ENCODE results near the gene CLEC2L. TPM values are rescaled to one million over a fixed set of nuclear protein-coding genes. Genes with fewer than 3 reads are reported as not detected.

Gene CLEC2L
- total and polyA plus RNA-seq, 2 donors (not counting 1 experiment from before 2014, with no cell fraction given) = not detected

GRCh38 chr7:139567647-139568345, 44.3 kb downstream of the CLEC2L start:
- no peaks in the 10 kb centered on the region for H3K4me1 ChIP-seq (ENCODE audit: control insufficient read depth, extremely low read depth, insufficient read depth, low read length)
- no peak overlapping the region for H3K27ac ChIP-seq (ENCODE audit: insufficient read depth, low read length)
- H3K9ac ChIP-seq (ENCODE audit: insufficient read depth, low read length) = no peak overlapping the region
- DNase-seq (ENCODE audit: low read depth in 2 of 2) = no peak
- no peak overlapping the region for H2AFZ ChIP-seq (ENCODE audit: low read length)
- no peaks in the 10 kb centered on the region for H3K9me3 ChIP-seq (ENCODE audit: control insufficient read depth, insufficient read depth, low read depth, low read length)
- TF ChIP-seq EZH2 (IDR thresholded peaks at IDR 0.05; ENCODE audit: low read length, missing control alignments) = no peak
- no peak for TF ChIP-seq CTCF (conservative IDR thresholded peaks at IDR 0.05 in 1 of 2, IDR thresholded peaks at IDR 0.05 in 1 of 2; ENCODE audit: low read depth in 1 of 2, low read length in 2 of 2)
- no peaks in the 10 kb centered on the region for H4K20me1 ChIP-seq (ENCODE audit: control insufficient read depth, extremely low read depth, insufficient read depth, low read length)
- H3K79me2 ChIP-seq (ENCODE audit: control insufficient read depth, insufficient read depth, low read length) = no peaks in the 10 kb centered on the region
- no peak overlapping the region for H3K4me3 ChIP-seq (replicated peaks in 1 of 4; ENCODE audit: control extremely low read depth in 1 of 4, insufficient read depth in 1 of 4, low read depth in 3 of 4, low read length in 4 of 4)
- peaks cover 1% of the 10 kb centered on the region for H3K36me3 ChIP-seq (ENCODE audit: control insufficient read depth, insufficient read depth, low read length)
- H3K27me3 ChIP-seq (ENCODE audit: control insufficient read depth, insufficient read depth, low read length) = no peaks in the 10 kb centered on the region
- no peak overlapping the region for H3K4me2 ChIP-seq (ENCODE audit: extremely low read depth, insufficient read depth, low read length)

- H4K20me1 ChIP-seq (ENCODE audit: control insufficient read depth, extremely low read depth, insufficient read depth, low read length) = no peaks in the 10 kb centered on the region
- H3K9me3 ChIP-seq (ENCODE audit: control insufficient read depth, insufficient read depth, low read depth, low read length) = no peaks in the 10 kb centered on the region
- no peaks in the 10 kb centered on the region for H3K79me2 ChIP-seq (ENCODE audit: control insufficient read depth, insufficient read depth, low read length)
- H3K4me2 ChIP-seq (ENCODE audit: extremely low read depth, insufficient read depth, low read length) = no peak overlapping the region
- DNase-seq (ENCODE audit: low read depth in 2 of 2) = no peak
- no peak overlapping the region for H3K27ac ChIP-seq (ENCODE audit: insufficient read depth, low read length)
- H3K27me3 ChIP-seq (ENCODE audit: control insufficient read depth, insufficient read depth, low read length) = no peaks in the 10 kb centered on the region
- TF ChIP-seq EZH2 (IDR thresholded peaks at IDR 0.05; ENCODE audit: low read length, missing control alignments) (no peak), CTCF (conservative IDR thresholded peaks at IDR 0.05 in 1 of 2, IDR thresholded peaks at IDR 0.05 in 1 of 2; ENCODE audit: low read depth in 1 of 2, low read length in 2 of 2) (no peak)
- H2AFZ ChIP-seq (ENCODE audit: low read length) = no peak overlapping the region
- H3K9ac ChIP-seq (ENCODE audit: insufficient read depth, low read length) = no peak overlapping the region
- H3K36me3 ChIP-seq (ENCODE audit: control insufficient read depth, insufficient read depth, low read length) = peaks cover 6% of the 10 kb centered on the region
- no peak overlapping the region for H3K4me3 ChIP-seq (replicated peaks in 1 of 4; ENCODE audit: control extremely low read depth in 1 of 4, insufficient read depth in 1 of 4, low read depth in 3 of 4, low read length in 4 of 4)
- no peaks in the 10 kb centered on the region for H3K4me1 ChIP-seq (ENCODE audit: control insufficient read depth, extremely low read depth, insufficient read depth, low read length)
Measured at GRCh38 chr7:139568346-139568675, 44.8 kb downstream of the CLEC2L start.

GRCh38 chr7:139568813-139569490, 45.5 kb downstream of the CLEC2L start:
- Histone ChIP-seq H3K4me3 (replicated peaks in 1 of 4; ENCODE audit: control extremely low read depth in 1 of 4, insufficient read depth in 1 of 4, low read depth in 3 of 4, low read length in 4 of 4) (no peak overlapping the region), H3K27ac (ENCODE audit: insufficient read depth, low read length) (no peak overlapping the region), H3K36me3 (ENCODE audit: control insufficient read depth, insufficient read depth, low read length) (peaks cover 6% of the 10 kb centered on the region), H3K79me2 (ENCODE audit: control insufficient read depth, insufficient read depth, low read length) (no peaks in the 10 kb centered on the region), H3K4me1 (ENCODE audit: control insufficient read depth, extremely low read depth, insufficient read depth, low read length) (no peaks in the 10 kb centered on the region), H3K9me3 (ENCODE audit: control insufficient read depth, insufficient read depth, low read depth, low read length) (no peaks in the 10 kb centered on the region), H3K9ac (ENCODE audit: insufficient read depth, low read length) (no peak overlapping the region), H3K27me3 (ENCODE audit: control insufficient read depth, insufficient read depth, low read length) (no peaks in the 10 kb centered on the region), H4K20me1 (ENCODE audit: control insufficient read depth, extremely low read depth, insufficient read depth, low read length) (no peaks in the 10 kb centered on the region), H2AFZ (ENCODE audit: low read length) (no peak overlapping the region), H3K4me2 (ENCODE audit: extremely low read depth, insufficient read depth, low read length) (no peak overlapping the region)
- no peak for TF ChIP-seq CTCF (conservative IDR thresholded peaks at IDR 0.05 in 1 of 2, IDR thresholded peaks at IDR 0.05 in 1 of 2; ENCODE audit: low read depth in 1 of 2, low read length in 2 of 2)
- TF ChIP-seq EZH2 (IDR thresholded peaks at IDR 0.05; ENCODE audit: low read length, missing control alignments) = no peak
- DNase-seq (ENCODE audit: low read depth in 2 of 2) = no peak
